Measurements from ENCODE around the gene ZNF610. TPM values are rescaled to one million over a fixed set of nuclear protein-coding genes. Genes with fewer than 3 reads are reported as not detected.

Gene ZNF610
- total RNA-seq, 6 experiments from 2014 or later: 0.14 TPM; not detected in 5

GRCh38 chr19:52297601-52298364 lies 38.3 kb upstream of the ZNF610 start:
- peaks cover 4% of the 10 kb centered on the region for H3K27me3 Mint-ChIP-seq (ENCODE audit: insufficient read depth)

GRCh38 chr19:52307275-52307674 lies 28.8 kb upstream of the ZNF610 start:
- Mint-ChIP-seq H3K36me3 (ENCODE audit: low read depth) (peaks cover 91% of the 10 kb centered on the region), H3K27me3 (ENCODE audit: insufficient read depth) (no peaks in the 10 kb centered on the region; the same call in 1 of the 2 replicates), H3K4me3 (no peak overlapping the region), H3K4me1 (ENCODE audit: low read depth) (no peaks in the 10 kb centered on the region), H3K27ac (no peak overlapping the region), H3K9me3 (peaks cover 69% of the 10 kb centered on the region)
- no peak for DNase-seq
- no peak for TF ChIP-seq CTCF (IDR thresholded peaks at IDR 0.05)

More at GRCh38 chr19:52297601-52298364, 38.3 kb upstream of the ZNF610 start:
- no peak for DNase-seq
- peak; percentile 3; the same call in 1 of the 2 replicates for TF ChIP-seq CTCF (IDR thresholded peaks at IDR 0.05)
- Mint-ChIP-seq H3K36me3 (ENCODE audit: low read depth) (peaks cover 65% of the 10 kb centered on the region), H3K9me3 (peaks cover 33% of the 10 kb centered on the region), H3K4me3 (peak overlapping the region; percentile 93), H3K4me1 (ENCODE audit: low read depth) (peaks cover 21% of the 10 kb centered on the region), H3K27ac (peak overlapping the region; percentile 95)

- no peak for DNase-seq
- Mint-ChIP-seq H3K4me1 (ENCODE audit: low read depth) (no peaks in the 10 kb centered on the region), H3K9me3 (peaks cover 97% of the 10 kb centered on the region), H3K27ac (no peak overlapping the region), H3K4me3 (no peak overlapping the region), H3K27me3 (ENCODE audit: insufficient read depth) (no peaks in the 10 kb centered on the region), H3K36me3 (ENCODE audit: low read depth) (peaks cover 86% of the 10 kb centered on the region)
- no peak for TF ChIP-seq CTCF (IDR thresholded peaks at IDR 0.05)
Observed at GRCh38 chr19:52322429-52322828, 13.6 kb upstream of the ZNF610 start.

- no peak for DNase-seq
- Mint-ChIP-seq H3K27ac (no peak overlapping the region), H3K27me3 (ENCODE audit: insufficient read depth) (peaks cover 2% of the 10 kb centered on the region; the same call in 1 of the 2 replicates), H3K9me3 (peaks cover 84% of the 10 kb centered on the region), H3K4me1 (ENCODE audit: low read depth) (no peaks in the 10 kb centered on the region), H3K36me3 (ENCODE audit: low read depth) (peaks cover 15% of the 10 kb centered on the region), H3K4me3 (no peak overlapping the region)
- TF ChIP-seq CTCF (IDR thresholded peaks at IDR 0.05): no peak
Observed at GRCh38 chr19:52331757-52332156, 4.3 kb upstream of the ZNF610 start.

- Mint-ChIP-seq H3K36me3 (ENCODE audit: low read depth) (peaks cover 18% of the 10 kb centered on the region), H3K4me1 (ENCODE audit: low read depth) (no peaks in the 10 kb centered on the region), H3K27ac (no peak overlapping the region), H3K9me3 (peaks cover 75% of the 10 kb centered on the region), H3K27me3 (ENCODE audit: insufficient read depth) (peaks cover 6% of the 10 kb centered on the region), H3K4me3 (no peak overlapping the region)
- no peak for DNase-seq
- no peak for TF ChIP-seq CTCF (IDR thresholded peaks at IDR 0.05)
Observed at GRCh38 chr19:52335768-52336116, 301 bp upstream of the ZNF610 start.
